ENCODE measurements around the gene ZNF143. TPM values are rescaled to one million over a fixed set of nuclear protein-coding genes. Genes with fewer than 3 reads are reported as not detected.
"Not testable (repeated sequence)": the region's sequence is repeated elsewhere in the genome, so short reads cannot be mapped to it uniquely, and the experiment has no call there.

Gene ZNF143
- 10 to 100 TPM; 25.5 to 33.7 (median 27.2) TPM for polyA plus RNA-seq (ENCODE audit: insufficient read length in 4 of 4)

- peak; percentile 99 to 100 (median 100) for DNase-seq (ENCODE audit: low read depth in 4 of 4, low spot score in 2 of 4)
These were observed at the start of gene ZNF143 for GRCh38 chr11:9460322-9461062. Gene ZNF143 (plus strand): TSS chr11:9461012. CDS start chr11:9471309, 10,297 bp downstream.

- DNase-seq (ENCODE audit: low read depth in 4 of 4, low spot score in 2 of 4) = no peak
These were observed 32.1 kb upstream of the ZNF143 start for GRCh38 chr11:9428706-9429105.

- no peak for DNase-seq (ENCODE audit: low read depth in 4 of 4, low spot score in 2 of 4)
These were observed 22.2 kb upstream of the ZNF143 start for GRCh38 chr11:9438611-9439010.

- no peak for DNase-seq (ENCODE audit: low read depth in 4 of 4, low spot score in 2 of 4)
These were observed 14.6 kb upstream of the ZNF143 start for GRCh38 chr11:9446230-9446629.

- DNase-seq (ENCODE audit: low read depth in 4 of 4, low spot score in 2 of 4) = no peak
These were observed 12.0 kb upstream of the ZNF143 start for GRCh38 chr11:9448576-9449352.

- not testable (repeated sequence) for DNase-seq (ENCODE audit: low read depth in 4 of 4, low spot score in 2 of 4)
These were observed 8.8 kb upstream of the ZNF143 start for GRCh38 chr11:9452023-9452422.

- DNase-seq (ENCODE audit: low read depth in 4 of 4, low spot score in 2 of 4) = no peak
These were observed 5.1 kb upstream of the ZNF143 start for GRCh38 chr11:9455722-9456121.

- peak; percentile 48 to 77 (median 52) for DNase-seq (ENCODE audit: low read depth in 4 of 4, low spot score in 2 of 4)
These were observed 1.0 kb upstream of the ZNF143 start for GRCh38 chr11:9459667-9460321.

GRCh38 chr11:9461063-9461759 is 399 bp downstream of the ZNF143 start:
- DNase-seq (ENCODE audit: low read depth in 4 of 4, low spot score in 2 of 4) = peak in 3 of 4 donors; percentile 74 to 85 (median 83)

GRCh38 chr11:9461760-9462134 is 935 bp downstream of the ZNF143 start:
- DNase-seq (ENCODE audit: low read depth in 4 of 4, low spot score in 2 of 4) = peak in 3 of 4 donors; percentile 29 to 62 (median 30)

GRCh38 chr11:9462172-9462799 is 1.5 kb downstream of the ZNF143 start:
- no peak for DNase-seq (ENCODE audit: low read depth in 4 of 4, low spot score in 2 of 4)

- DNase-seq (ENCODE audit: low read depth in 4 of 4, low spot score in 2 of 4) = no peak
These were observed 2.2 kb downstream of the ZNF143 start for GRCh38 chr11:9462806-9463537.

- no peak for DNase-seq (ENCODE audit: low read depth in 4 of 4, low spot score in 2 of 4)
These were observed 10.0 kb downstream of the ZNF143 start for GRCh38 chr11:9470765-9471164.

GRCh38 chr11:9473408-9473807 is 12.6 kb downstream of the ZNF143 start:
- DNase-seq (ENCODE audit: low read depth in 4 of 4, low spot score in 2 of 4) = peak in 3 of 4 donors; percentile 17 to 28 (median 21)

- DNase-seq (ENCODE audit: low read depth in 4 of 4, low spot score in 2 of 4) = no peak
These were observed 19.1 kb downstream of the ZNF143 start for GRCh38 chr11:9479899-9480298.

- DNase-seq (ENCODE audit: low read depth in 4 of 4, low spot score in 2 of 4) = no peak
These were observed 28.4 kb downstream of the ZNF143 start for GRCh38 chr11:9489080-9489765.

GRCh38 chr11:9490376-9490775 is 29.6 kb downstream of the ZNF143 start:
- DNase-seq (ENCODE audit: low read depth in 4 of 4, low spot score in 2 of 4) = no peak

GRCh38 chr11:9493492-9493891 is 32.7 kb downstream of the ZNF143 start:
- DNase-seq (ENCODE audit: low read depth in 4 of 4, low spot score in 2 of 4) = no peak

GRCh38 chr11:9494316-9494715 is 33.5 kb downstream of the ZNF143 start:
- DNase-seq (ENCODE audit: low read depth in 4 of 4, low spot score in 2 of 4) = no peak

All from left renal cortex interstitium (tissue), 4 donors.